GM18861 (cell line): Measurements from ENCODE around the gene MOCS1.

ENCODE experiments used
- ATAC-seq: cut with Tn5 transposase; IDR thresholded peaks from one replicate; pipeline ENCODE4 v1.9.1; 2021; ENCODE audit not compliant: unreplicated experiment

The MOCS1 gene

GRCh38 chr6:39905640-39905975 is 28.7 kb downstream of the MOCS1 start:
- no peak for ATAC-seq

GRCh38 chr6:39904946-39905639 is 29.2 kb downstream of the MOCS1 start:
- ATAC-seq, result no peak

- ATAC-seq, result no peak
Measured at GRCh38 chr6:39903656-39904055, 30.6 kb downstream of the MOCS1 start.

- ATAC-seq, result no peak
Measured at GRCh38 chr6:39902786-39903465, 31.3 kb downstream of the MOCS1 start.

- no peak for ATAC-seq
Measured at GRCh38 chr6:39902136-39902535, 32.1 kb downstream of the MOCS1 start.

GRCh38 chr6:39901670-39902069 is 32.6 kb downstream of the MOCS1 start:
- no peak for ATAC-seq

GRCh38 chr6:39901116-39901655 is 33.1 kb downstream of the MOCS1 start:
- ATAC-seq, result no peak

- no peak for ATAC-seq
Measured at GRCh38 chr6:39899554-39900295, 34.5 kb downstream of the MOCS1 start.

- ATAC-seq, result no peak
Measured at GRCh38 chr6:39898625-39899024, 35.6 kb downstream of the MOCS1 start.

- ATAC-seq, result no peak
Measured at GRCh38 chr6:39897698-39898097, 36.6 kb downstream of the MOCS1 start.

- ATAC-seq, result no peak
Measured at GRCh38 chr6:39896701-39897100, 37.6 kb downstream of the MOCS1 start.

- no peak for ATAC-seq
Measured at GRCh38 chr6:39893286-39893685, 41.0 kb downstream of the MOCS1 start.

- ATAC-seq, result no peak
Measured at GRCh38 chr6:39892490-39893129, 41.7 kb downstream of the MOCS1 start.

GRCh38 chr6:39891976-39892375 is 42.3 kb downstream of the MOCS1 start:
- ATAC-seq, result no peak

GRCh38 chr6:39891353-39891752 is 42.9 kb downstream of the MOCS1 start:
- no peak for ATAC-seq

- ATAC-seq, result no peak
Measured at GRCh38 chr6:39889229-39889628, 45.0 kb downstream of the MOCS1 start.

- no peak for ATAC-seq
Measured at GRCh38 chr6:39887692-39888450, 46.4 kb downstream of the MOCS1 start.

- no peak for ATAC-seq
Measured at GRCh38 chr6:39886871-39887270, 47.4 kb downstream of the MOCS1 start.

- no peak for ATAC-seq
Measured at GRCh38 chr6:39885691-39886090, 48.6 kb downstream of the MOCS1 start.

- no peak for ATAC-seq
Measured at GRCh38 chr6:39884696-39885095, 49.6 kb downstream of the MOCS1 start.

GRCh38 chr6:39882531-39882899 is 51.7 kb downstream of the MOCS1 start:
- no peak for ATAC-seq
